Chondrocyte (in vitro differentiated cells): Measurements from ENCODE around the gene ARHGAP42. TPM values are rescaled to one million over a fixed set of nuclear protein-coding genes. Genes with fewer than 3 reads are reported as not detected.

Experiments used
- DNase-seq: peaks from one replicate; pipeline ENCODE4 v3.0.0; 2021; ENCODE audit warnings: mixed read lengths, low spot score
- H3K27ac Mint-ChIP-seq: one replicate; pipeline ENCODE4 v1.8.0; 2021; ENCODE audit warnings: mild to moderate bottlenecking, moderate library complexity, mixed read lengths; ENCODE audit not compliant: unreplicated experiment
- H3K27me3 Mint-ChIP-seq: 2 replicates; pipeline ENCODE4 v1.8.0; 2021; ENCODE audit warnings: low read depth, mixed read lengths
- H3K36me3 Mint-ChIP-seq: 2 replicates; pipeline ENCODE4 v1.8.0; 2021; ENCODE audit warnings: low read depth, mixed read lengths
- H3K4me1 Mint-ChIP-seq: 2 replicates; pipeline ENCODE4 v1.8.0; 2021; ENCODE audit warnings: low read depth, mild to moderate bottlenecking, mixed read lengths
- H3K4me3 Mint-ChIP-seq: one replicate; pipeline ENCODE4 v1.8.0; 2021; ENCODE audit warnings: mild to moderate bottlenecking, moderate library complexity, mixed read lengths; ENCODE audit not compliant: unreplicated experiment
- H3K9me3 Mint-ChIP-seq: 2 replicates; pipeline ENCODE4 v1.8.0; 2021; ENCODE audit warnings: low read depth, mixed read lengths
- total RNA-seq: library from RNA; stranded (reverse); gene quantifications from 3 replicates; pipeline ENCODE4 v1.2.1, GENCODE V29; 2021
- TF ChIP-seq, protein P1 (sequence below): fragments of 200-600 bp; sonication (generic); IDR thresholded peaks from 2 replicates; pipeline ENCODE4 v1.5.0; 2021; ENCODE audit warnings: antibody characterized with exemption, mild to moderate bottlenecking, moderate library complexity

Gene ARHGAP42
- total RNA-seq, 1 donor from 2014 or later: 16.1 TPM

DNA sequence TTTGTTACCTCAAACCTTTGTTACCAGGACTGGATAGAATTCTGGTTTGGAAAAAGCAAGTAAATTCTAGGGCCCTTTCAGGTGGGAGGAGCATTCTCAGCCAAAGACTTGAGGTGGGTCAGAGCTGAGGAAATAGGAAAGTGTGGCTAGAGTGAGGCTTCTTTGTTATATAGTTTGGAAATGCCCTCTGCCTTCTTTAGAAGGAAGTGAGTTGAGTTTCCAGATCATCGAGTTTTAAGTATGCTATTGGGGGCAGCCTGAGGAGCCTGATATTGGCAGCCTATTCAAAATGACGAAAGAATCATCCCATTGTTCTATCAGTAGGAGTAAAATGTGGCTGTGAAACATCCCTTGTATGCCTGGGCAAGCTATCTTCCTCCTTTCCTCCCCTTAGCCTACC, 134.1 kb downstream of the ARHGAP42 start:
- DNase-seq: no peak
- TF ChIP-seq, protein P1, sequence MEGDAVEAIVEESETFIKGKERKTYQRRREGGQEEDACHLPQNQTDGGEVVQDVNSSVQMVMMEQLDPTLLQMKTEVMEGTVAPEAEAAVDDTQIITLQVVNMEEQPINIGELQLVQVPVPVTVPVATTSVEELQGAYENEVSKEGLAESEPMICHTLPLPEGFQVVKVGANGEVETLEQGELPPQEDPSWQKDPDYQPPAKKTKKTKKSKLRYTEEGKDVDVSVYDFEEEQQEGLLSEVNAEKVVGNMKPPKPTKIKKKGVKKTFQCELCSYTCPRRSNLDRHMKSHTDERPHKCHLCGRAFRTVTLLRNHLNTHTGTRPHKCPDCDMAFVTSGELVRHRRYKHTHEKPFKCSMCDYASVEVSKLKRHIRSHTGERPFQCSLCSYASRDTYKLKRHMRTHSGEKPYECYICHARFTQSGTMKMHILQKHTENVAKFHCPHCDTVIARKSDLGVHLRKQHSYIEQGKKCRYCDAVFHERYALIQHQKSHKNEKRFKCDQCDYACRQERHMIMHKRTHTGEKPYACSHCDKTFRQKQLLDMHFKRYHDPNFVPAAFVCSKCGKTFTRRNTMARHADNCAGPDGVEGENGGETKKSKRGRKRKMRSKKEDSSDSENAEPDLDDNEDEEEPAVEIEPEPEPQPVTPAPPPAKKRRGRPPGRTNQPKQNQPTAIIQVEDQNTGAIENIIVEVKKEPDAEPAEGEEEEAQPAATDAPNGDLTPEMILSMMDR: no peak
- Mint-ChIP-seq H3K36me3 (no peaks in the 10 kb centered on the region), H3K27ac (no peak overlapping the region), H3K4me3 (no peak overlapping the region), H3K9me3 (no peaks in the 10 kb centered on the region), H3K4me1 (peaks cover 20% of the 10 kb centered on the region), H3K27me3 (no peaks in the 10 kb centered on the region)

DNA sequence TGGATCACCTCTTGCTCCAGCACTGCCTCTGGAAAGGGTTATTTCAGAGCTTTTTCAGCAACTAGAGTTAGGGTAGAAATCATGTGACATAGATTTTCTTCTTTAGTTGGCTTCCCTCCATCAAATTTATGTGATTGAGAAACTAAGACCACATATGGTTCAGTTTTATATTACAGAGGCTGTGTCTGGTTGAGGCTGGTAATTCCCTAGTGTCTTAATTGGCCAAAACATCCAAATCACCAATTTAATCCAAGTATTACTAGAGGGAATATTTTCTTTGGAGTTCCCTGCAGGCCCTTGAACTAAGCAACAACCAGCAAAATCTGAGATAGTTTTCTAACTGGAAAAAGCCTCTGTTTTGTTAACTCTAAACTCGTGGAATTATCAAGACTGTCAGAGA, 136.3 kb downstream of the ARHGAP42 start:
- H3K27me3 Mint-ChIP-seq: no peaks in the 10 kb centered on the region
- no peaks in the 10 kb centered on the region for H3K9me3 Mint-ChIP-seq
- peak overlapping the region; percentile 66 for H3K27ac Mint-ChIP-seq
- no peak overlapping the region for H3K4me3 Mint-ChIP-seq
- TF ChIP-seq, protein P1: no peak
- peaks cover 29% of the 10 kb centered on the region for H3K4me1 Mint-ChIP-seq
- no peaks in the 10 kb centered on the region for H3K36me3 Mint-ChIP-seq
- no peak for DNase-seq

DNA sequence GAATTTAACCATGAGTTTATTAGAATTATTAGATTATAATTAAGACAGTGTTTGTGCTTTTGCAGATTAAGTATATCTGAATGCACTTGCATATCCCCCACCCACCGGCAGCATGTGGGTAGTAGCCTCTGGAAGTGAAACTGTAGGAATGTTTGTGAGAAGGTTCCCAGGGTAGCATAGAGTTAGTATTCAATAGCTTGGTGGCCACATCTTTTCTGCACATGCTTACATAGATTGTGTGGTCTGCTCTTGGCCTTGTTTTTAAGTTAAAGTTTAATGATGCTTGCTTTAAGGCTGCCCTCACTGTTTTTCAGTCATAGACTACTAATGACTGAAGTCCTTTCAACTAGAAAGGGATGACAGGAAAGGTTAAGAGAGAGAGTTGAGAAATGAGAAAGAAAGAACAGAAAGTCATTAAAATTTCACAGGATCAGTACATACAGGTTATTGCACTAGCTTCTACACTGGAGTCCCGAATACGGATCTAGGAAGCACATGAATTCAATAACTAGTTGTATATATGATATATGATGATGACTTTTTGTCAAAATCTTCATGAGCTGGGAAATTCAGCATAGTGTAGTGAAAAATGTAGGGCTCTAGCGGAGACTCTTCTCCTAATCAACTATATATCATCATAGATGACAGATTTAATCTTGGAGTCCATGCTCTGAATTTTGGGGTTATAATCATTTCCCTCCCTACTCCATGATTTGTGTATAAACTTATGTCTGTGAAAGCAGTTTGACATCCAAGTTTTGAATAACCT, 137.1 kb downstream of the ARHGAP42 start:
- no peak overlapping the region for H3K27ac Mint-ChIP-seq
- H3K9me3 Mint-ChIP-seq: no peaks in the 10 kb centered on the region
- TF ChIP-seq, protein P1: no peak
- no peaks in the 10 kb centered on the region for H3K36me3 Mint-ChIP-seq
- DNase-seq: no peak
- no peaks in the 10 kb centered on the region for H3K27me3 Mint-ChIP-seq
- no peak overlapping the region for H3K4me3 Mint-ChIP-seq
- peaks cover 30% of the 10 kb centered on the region for H3K4me1 Mint-ChIP-seq

DNA sequence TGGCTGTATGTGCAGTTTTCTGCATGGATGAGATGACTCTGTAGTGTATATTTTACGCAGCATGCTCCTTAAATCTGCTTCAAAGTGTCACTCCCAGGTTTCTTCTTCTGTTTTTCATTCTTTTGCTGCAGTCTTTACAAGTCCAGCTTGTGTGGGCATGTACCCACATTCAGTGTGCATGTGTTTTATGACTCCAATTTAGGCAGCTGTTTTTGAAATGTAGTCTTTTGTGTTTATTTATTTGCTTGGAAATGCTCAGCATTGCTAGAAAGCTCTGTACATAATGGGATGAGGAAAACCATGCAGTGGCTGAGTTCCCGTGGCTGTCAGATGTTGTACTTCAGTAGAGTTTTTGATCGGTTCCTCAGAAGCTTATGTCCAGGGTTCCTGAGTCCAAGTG, 138.5 kb downstream of the ARHGAP42 start:
- no peak overlapping the region for H3K27ac Mint-ChIP-seq
- H3K9me3 Mint-ChIP-seq: no peaks in the 10 kb centered on the region
- H3K4me1 Mint-ChIP-seq: peaks cover 36% of the 10 kb centered on the region
- TF ChIP-seq, protein P1: no peak
- no peaks in the 10 kb centered on the region for H3K27me3 Mint-ChIP-seq
- no peak for DNase-seq
- H3K4me3 Mint-ChIP-seq: no peak overlapping the region
- no peaks in the 10 kb centered on the region for H3K36me3 Mint-ChIP-seq

DNA sequence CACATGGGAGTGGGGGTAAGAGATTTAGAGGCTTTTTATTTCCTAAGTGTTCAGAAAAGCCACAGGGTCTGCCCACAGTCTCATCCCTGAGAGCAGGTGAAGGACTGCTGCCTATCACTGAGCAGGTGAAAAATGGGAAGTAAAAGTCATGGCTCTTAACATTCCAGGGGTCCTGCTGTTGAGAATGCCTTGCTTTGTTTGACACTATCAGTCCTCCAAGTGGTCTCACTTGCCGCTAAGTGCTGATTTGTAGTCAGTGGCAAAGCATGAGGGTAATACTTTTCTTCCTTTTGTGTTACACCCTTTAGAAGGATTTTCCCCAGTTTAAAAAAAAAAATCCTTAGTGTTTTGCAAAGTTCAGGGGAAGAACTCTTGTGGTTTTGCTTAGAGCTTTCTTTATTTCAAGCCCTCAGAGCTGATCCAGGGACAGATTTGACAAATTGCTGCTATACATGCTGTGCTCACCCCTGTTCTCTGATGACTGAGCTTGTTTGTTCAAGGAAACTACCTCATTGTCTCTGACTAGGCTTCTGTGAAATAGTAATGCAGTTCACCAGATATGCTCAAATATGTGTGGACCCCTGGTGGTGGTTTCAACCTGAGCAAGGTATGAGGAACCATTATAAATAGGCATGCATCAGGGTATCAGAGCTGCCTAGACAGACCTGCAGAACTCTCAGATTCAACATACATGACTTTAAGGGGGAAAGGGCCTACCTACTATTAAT, 141.0 kb downstream of the ARHGAP42 start:
- no peak for DNase-seq
- Mint-ChIP-seq H3K27ac (no peak overlapping the region), H3K9me3 (no peaks in the 10 kb centered on the region), H3K27me3 (no peaks in the 10 kb centered on the region), H3K4me1 (peaks cover 47% of the 10 kb centered on the region), H3K4me3 (no peak overlapping the region), H3K36me3 (no peaks in the 10 kb centered on the region)
- TF ChIP-seq, protein P1: peak; percentile 46
